Right forelimb (tissue), 1 donor: ENCODE measurements around the gene PYROXD2.

Experiments
- DNase-seq: peaks from one replicate; pipeline ENCODE4 v3.0.0-alpha.2; 2018

The PYROXD2 gene

DNA sequence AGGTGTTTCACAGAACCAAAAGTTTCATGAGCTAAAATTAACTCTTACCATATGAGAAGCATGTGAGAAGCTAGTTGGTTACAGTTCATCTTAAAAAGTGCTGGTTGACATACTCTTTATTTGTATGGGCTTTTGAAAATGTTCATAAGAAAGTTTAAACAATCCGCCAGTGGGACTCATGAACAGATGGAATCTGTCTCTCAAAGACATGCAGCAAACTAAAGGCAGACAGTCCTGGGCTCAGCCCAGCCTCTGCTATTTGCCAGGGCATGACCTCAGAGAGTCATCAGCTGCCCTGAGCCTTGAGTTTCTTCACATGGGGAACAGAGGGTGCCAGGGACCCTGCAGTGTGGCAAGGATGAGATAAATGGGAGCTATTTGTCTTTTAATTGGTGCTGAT is 3.2 kb downstream of the PYROXD2 start:
- DNase-seq, result no peak

DNA sequence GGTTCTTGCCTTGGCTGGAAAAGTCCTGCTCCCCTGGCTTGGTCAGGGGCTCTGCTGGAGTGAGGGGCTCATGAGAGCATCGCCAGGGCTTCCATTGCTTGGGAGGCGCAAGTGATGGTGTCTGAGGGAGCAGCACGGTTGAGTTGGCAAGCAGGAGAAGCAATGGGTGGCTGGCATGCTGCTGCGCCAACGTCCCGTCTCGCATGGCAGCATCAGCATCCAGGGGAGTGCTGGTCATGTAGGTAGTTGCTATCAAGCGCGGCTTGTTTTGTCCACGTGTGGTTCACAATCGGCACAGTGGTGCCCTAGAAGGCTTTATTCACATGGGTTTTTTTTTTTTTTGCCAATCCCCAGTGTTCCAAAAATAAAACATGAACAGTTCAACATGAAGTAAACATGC is 3.8 kb downstream of the PYROXD2 start:
- DNase-seq, result no peak

DNA sequence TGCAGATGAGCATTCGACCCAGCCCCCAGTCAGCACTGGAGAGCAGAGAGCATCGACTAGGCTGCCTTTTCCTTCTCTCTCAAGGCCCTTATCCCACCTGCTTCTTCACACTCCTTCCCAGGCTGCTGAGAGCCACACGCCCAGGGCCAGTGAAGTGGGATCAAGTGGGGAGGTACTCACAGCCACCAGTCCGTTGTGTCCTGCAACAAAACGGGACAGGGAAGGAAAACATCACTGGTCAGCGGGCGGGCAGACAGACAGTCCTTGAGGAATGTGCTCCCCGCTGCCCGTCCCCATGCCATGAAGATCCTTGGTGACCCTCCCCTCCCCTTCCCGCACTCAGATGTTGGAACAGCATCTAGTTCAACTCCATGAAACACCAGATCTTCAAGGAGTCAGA is 4.2 kb downstream of the PYROXD2 start:
- DNase-seq, result no peak

DNA sequence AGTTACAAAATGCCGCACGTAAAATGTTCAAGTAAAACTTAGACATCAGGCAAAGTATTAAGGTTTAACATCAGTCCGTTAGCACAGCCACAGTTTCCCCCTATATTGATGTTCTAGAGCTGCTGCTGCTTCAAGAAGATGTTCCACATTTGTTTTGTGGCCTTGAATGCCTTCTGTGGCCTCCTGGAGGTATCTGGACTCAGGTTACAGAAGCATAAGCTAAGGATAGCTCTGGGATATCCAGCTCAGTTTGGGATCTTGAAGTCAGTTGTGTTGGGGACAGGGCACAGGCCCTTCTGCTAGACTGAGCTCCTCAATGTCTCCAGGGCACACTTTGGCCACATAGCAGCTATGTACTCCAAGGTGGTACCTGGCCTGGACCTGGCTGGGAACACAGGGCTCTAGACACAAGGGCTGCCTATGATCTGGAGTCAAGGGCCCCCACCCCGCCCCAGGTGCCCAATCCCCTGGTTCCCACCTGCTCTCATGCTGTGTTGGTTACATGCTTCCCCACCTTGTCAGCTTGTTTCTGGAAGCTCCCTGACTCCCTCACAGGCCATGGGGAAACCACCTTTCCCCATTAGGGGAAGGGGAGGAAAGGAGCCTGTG is 4.7 kb downstream of the PYROXD2 start:
- no peak for DNase-seq

DNA sequence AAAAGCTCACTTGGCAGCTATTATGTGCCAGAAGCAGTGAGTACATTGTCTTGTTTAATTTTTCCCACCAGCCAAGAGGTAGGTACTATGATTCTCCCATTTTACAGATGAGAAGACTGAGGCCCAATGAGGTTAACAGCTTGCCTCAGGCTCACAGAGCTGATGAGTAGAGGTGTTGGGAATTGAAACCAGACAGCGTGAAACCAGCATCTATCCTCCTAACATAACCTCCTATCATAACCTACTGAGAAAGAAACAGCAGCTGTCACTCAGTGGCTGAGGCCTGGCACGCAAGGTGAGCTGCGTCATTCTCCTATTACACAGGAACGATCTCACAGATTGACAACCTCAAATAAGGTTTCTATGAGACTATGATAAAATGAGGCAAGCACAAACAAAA is 6.2 kb downstream of the PYROXD2 start:
- no peak for DNase-seq

DNA sequence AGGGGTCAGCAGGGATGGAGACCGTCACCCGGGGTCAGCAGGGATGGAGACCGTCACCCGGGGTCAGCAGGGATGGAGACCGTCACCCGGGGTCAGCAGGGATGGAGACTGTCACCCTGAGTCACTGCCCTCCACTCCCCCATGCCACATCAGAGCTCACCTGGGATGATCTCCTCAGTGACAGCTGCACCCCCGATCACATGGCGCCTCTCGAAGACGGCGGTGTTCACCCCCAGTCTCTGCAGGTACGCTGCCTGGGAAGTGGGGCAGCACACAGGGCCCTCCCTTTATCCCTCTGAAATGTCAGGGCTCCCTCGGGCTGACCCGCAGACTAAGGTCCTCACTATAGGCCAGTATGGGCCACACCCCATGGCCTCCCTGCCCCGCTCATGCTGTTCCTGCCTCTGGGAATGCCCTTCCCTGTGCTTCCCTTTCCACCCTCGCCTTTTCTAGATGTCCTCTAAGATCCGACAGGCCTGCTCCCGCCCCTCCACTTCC is 7.2 kb downstream of the PYROXD2 start:
- DNase-seq, result no peak

DNA sequence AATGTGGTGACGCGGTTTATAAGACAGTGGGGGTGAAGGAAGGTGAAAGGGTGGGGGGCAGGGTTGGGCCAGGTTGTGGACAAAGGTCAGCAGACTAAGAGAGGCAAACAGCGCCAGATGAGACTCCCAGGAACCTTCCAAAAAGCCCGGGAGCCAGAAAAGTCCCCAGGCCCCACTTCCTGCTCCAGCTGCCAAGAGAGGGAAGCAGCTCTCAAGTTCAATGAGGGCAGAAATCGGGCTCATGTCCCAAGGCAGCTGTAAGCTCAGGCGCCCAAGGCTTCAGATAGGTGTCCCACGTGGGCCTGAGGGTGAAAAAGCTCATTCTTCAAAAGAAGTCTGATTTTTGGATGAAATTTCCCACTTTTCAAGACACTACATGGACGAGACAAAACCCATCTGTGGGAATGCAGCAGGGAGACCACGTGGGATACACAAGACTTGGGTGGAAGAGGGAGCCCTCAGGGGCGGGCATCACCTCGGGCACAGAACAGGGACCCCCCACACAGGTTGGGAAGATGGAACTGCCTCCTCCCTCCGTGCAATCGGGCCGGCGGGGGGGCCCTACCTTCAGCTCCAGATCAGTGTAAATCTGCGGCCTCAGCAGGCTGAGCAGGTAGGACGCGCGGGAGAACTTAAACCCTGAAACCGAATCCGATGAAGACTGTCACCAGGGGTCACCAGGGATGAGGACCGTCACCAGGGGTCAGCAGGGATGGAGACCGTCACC is 7.8 kb downstream of the PYROXD2 start:
- no peak for DNase-seq

DNA sequence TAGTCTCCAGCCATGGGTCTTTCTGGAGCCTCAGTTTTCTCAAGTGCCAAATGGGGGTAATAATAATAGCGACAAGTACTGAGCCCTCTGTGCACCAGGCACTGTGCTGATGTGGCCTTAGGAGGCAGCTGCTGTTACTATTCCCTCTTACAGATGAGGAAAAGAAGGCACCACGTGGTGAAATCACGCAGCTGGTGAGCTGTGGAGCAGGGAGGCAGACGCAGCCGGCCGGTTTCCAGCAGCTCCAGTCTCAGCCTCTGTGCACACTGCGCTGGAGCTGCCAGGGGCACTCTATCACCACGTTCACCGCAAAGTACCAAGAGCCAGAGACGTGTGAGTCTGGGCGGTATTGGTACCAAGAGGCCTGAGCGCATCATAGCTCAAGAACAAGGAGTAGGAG is 9.6 kb downstream of the PYROXD2 start:
- no peak for DNase-seq

DNA sequence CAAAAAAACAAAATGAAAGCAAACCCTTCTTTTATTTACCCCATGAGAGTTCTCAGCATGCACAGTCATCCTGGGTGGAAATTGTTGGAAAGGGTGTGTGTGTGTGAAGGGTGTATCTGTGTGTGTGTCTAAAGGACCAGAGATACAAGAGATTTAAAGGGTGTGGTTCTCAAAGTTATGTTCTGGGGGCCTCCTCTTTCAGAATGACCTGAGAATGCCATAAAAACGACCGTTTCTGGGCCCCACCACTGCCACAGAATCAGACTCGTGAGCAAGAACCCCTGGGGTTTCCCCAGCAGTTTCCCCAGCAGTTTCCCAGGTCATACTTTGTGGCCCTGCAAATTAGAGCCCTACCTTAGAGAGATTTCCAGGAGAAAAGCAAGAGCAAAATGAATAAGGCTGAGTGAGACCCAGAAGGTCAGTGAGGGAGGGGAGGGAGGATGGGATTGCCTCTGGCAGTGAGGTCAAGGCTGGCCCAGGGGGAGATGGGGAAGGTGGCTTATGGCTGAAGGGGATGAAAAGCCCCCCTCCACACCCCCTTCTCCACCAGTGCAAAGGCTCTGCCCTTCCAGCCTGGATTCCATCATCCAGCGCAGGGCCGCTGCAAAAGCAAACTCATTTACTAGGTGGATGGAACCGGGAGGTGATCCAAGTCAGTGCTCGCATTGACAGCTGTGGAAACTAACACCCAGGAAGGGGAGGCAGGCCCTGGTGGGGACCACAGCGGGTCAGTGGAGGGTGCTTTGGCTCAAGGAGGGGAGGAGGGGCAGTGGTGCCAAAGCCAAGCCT is 10.2 kb downstream of the PYROXD2 start:
- DNase-seq, result no peak

DNA sequence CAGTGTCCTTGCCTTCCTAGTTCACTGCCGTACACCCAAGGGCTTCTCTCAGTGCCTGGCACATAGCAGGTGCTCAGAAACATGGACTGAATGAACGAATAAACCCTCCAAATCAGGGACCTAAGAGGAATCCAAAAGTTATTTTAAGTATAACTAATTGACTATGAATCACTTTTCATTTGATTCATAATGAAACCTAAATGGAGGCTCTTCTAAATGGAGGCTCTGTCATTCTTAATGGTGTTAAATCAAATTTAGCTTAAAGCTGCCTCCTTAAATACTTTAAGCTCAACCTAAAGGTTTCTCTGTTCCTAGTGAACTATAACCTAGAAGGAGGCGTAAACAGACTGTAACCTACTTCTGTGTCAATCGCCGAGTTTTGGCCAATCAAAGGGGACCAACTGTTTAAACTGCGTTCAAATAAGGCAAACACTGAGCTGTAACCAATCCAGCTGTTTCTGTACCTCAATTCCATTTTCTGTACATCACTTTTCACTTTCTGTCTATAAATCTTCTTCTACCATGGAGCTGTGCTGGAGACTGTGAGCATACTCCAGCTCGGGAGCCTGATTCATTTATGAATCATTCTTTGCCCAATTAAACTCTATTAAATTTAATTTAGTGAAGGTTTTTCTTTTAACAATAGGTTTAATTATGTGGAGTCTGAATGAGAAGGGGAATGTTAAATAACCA is 11.0 kb downstream of the PYROXD2 start:
- no peak for DNase-seq

DNA sequence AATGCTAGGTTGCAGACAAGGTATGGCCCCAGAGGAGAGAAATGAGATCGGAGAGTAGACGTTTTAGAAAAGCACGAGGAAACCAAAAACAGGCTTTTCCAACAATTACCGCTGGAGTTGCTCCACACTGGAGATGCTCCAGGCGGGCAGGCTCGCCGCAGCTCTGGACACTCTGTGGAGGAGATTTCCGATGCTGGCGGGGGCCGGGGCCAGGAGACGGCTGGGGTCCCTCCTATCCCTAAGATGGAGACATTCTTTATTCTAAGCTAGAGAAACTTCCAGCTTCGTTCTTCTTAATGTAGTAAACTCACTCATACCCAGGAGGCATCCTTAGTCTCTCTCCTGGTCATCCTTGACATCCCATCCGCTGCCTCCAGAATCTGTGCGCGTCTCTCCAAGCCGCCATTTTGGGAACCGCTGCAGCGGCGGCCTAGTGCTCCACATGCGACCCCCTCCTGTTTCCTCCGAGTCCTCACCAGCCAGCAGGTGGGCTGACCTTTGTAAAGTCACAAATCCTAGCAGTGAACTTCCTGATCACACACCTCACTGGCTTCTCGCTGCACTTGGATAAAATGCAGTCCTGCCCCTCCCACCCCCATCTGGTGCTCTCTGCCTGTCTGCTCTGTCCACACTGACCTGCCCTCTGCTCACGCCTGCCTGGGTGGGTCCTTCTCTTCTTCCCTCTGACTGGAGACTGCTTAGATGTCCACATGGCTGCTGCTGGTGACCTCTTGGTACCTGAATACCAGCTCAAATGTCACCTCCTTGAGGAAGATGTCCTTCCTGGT is 11.9 kb downstream of the PYROXD2 start:
- no peak for DNase-seq

DNA sequence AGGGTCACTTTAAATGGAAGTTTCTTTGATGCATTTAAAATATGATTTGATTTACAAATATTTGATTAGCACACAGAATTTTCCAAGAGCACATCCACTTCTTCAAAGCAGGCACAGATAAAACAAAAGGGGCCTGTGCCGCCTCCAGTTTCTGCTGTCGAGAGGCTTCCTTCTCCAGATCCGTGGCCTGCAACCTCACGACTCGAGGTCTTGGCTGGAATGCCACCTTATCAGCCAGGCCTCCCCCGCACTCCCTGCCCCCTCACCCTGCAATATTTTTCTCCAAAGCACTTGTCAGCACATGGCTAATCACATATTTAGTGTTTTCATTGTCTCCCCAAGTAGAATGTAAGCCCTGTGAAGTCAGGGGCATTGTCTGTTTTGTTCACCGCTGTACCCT is 12.5 kb downstream of the PYROXD2 start:
- no peak for DNase-seq

DNA sequence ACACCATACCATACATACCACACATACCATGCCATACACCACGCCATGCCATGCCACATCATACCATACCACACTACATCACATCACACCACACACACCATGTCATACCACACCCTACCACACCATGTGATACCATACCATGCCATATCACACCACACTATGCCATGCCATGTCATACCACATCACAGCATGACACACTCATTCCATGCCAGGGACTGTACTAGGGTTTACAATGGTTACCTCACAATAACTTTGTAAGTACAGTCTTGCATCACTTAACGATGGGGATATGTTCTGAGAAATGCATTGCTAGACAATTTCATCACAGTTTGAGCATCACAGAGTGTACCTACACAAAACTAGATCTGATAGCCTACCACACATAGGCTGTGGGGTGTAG is 14.5 kb downstream of the PYROXD2 start:
- DNase-seq, result no peak

DNA sequence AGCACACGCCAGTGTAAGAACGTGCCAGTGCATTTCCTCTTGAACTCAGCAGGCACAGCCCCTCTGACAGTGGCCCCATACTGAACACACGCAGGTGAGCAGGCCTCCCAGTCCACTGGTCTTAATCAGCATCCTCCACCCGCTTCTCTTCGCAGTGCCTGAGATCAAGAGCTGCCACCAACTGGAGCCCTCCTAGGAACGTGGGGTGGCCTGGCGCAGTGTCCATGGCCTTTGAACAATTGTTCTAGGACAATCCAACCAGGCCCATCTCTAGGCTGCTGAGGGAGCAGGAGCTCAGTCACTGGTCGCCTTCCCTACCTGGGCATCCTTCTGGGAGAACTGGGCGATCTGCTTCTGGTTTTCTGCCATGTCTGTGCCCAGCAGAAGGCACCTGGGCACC is 15.2 kb downstream of the PYROXD2 start:
- no peak for DNase-seq

DNA sequence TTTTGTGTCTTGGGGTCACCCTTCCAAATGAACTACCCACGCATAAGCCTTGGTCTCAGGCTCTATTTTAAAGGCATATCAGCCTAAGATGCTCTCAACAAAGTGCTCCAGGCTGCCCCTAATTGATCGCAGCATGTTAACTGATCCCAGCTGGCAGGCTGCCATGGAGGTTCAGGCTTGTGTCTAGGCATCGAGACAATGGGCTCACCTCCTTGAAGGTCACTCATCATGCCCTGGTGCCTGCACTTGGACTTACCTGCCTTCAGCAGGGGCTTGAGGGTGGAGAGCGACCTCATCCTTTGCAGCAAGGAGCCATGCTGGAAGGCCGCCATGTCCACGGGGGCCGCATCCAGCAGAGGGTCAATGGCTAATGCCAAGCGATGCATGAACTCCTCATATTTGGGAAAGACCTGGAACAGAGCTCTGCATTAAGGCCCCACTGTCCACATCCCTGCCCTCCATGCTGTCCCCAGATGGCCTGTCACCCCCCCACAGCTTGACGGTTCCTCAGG is 17.8 kb downstream of the PYROXD2 start:
- DNase-seq, result no peak

DNA sequence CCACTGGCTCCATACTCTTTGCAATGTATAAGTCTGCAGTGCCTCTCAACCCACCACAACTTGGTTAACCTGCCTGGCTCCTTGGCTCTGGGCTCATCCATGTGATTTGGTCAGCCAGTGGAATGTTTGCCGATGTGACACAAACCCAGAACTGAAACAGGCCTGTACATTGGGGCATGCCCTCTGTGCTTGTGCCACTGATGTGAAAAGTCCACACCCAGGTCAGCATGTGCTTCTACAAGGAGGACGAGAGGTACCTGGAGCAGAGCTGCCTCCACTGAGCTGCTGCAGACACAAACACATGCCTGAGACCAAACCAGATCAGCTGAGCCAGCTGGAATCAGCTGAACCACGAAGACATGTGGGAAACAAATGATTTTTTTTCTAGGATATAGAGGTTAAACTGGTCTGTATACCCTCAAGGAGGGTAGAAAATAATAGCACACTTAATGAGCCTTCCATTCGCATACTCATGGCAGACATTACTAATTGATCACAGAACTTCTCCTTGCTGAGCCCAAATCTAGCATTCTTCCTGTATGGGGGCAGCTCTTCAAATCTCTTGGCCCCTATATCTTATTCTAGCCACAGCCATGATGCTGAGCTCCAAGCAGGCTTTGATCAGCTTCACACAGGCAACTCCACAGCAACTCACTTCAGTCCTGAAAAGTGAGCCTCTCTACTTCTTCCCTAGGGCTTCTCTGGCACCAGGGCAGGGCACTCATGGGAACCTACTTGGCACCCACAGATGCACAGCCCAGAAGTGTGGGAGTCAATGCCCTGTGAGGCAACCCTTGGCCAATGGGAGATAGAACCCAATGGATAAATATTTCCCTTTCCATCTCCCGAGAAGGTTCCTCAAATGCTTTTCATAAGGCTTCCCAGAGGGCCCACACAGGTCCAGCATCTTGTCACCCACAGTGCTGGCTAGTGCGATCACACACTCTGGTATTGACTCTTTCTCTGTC is 18.6 kb downstream of the PYROXD2 start:
- no peak for DNase-seq

DNA sequence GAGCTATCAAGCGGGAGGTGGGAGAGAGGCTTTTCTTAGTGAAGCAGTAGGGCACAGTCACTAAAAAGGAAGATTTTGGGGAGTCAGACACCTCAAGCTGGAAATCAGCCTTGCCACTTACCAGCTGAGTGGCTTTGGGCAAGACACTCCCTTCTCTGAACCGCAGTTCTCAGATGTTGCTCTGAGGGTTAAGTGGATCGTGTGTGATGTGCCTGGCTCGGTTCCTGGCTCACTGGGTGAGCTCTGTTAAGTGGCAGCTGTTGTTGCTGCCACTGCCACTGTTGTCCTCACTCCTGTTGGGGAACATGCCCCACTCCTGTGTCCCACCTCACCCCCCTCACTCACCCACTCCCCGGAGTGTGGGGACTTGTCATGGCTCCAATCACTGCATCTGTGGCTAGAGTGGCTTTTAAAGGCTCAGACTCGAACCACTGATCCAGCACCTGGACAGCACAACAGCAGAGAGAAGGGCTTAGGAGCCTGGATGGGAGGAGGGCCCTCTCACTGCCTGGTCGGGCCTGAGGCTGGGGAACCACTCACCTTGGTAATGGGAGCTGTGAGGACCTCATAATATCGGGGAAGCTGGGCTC is 20.0 kb downstream of the PYROXD2 start:
- no peak for DNase-seq

DNA sequence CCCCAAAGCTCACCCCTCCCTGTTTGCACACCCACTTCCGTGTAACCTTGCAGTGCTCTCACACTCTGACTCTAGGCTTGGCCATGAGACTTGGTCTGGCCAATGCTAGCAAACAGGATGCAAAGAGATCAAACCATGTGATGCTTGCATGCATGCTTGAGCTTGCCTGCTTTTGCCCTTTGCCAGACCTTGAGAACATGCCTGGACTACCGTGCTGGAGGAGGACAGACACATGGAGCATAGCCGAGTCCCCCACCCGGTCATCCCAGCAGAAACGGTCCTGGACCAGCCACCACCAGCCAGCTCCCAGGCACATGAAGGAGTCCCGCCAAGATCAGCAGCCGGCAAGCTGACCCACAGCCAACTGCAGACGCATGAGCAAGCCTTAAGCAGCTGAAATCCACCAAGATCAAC is 23.4 kb downstream of the PYROXD2 start:
- no peak for DNase-seq

DNA sequence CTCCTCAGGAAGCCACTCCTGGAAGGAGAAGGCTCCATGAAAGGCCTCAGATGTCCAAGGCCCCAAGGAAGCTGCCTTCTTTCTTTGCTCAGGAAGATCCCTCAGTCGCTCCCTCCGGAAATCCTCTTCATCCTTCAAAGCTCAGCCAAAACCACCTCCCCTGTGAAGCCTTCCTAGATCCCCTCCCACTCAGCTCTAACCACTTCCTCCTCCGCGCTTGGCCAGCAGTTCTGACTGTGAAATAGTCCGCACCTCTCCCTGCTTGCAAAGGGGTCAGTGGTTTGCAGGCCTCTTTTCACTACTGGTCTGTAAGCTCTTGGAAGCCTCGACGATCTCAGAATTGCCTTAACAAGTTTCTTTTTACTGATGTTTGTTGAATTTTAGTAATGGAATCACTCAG is 23.9 kb downstream of the PYROXD2 start:
- no peak for DNase-seq

DNA sequence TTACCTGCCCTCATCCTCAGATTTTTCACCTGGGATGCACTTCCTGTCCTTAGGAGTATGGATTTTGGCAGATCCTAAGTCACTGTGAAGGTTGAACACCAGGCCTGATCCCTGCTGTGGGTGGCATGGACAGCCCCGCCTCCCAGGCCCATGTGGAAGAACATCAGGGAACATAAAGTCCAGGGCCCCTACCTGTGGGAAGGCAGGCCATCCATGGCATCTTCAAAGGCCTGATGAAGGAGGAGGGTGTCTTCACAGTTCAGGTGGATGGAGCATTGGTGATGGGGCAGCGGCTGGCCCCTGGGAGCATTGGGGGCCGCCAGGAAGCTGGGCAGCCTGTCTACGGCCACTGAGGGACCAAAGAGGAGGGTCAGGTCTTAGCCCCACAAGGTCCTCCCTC is 24.6 kb downstream of the PYROXD2 start:
- DNase-seq, result no peak

DNA sequence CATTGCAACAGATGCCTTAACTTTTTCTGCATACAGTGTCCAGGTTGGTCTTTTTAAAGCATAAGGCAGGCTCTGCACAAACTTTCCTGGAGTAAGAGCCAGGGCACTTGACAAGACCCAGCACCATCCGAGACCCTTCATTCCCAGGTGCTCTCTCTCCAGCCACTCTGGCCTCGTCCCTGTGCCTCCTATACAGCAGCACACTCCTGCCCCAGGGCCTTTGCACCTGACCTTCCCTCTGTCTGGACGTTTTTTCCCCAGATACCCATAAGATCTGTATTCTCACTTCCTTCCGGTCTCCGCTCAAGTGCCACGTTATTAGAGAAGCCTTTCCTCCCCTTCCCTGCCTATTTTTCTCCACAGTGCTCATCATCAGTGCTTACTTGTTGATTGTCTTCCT is 25.6 kb downstream of the PYROXD2 start:
- DNase-seq, result no peak
